Stimulated activated CD4-positive, alpha-beta T cell treated with anti-CD3 and anti-CD28 coated beads, Interleukin-4, amount 100 ng/mL, for 4 hours (primary cell): Measurements from ENCODE around the gene HSD17B10.
"Not testable (repeated sequence)": the region's sequence is repeated elsewhere in the genome, so short reads cannot be mapped to it uniquely, and the experiment has no call there.

ENCODE experiments used
- DNase-seq, 2 experiments: peaks; one replicate each; pipeline ENCODE4 v3.0.0-alpha.2; 2020

The HSD17B10 gene

DNA sequence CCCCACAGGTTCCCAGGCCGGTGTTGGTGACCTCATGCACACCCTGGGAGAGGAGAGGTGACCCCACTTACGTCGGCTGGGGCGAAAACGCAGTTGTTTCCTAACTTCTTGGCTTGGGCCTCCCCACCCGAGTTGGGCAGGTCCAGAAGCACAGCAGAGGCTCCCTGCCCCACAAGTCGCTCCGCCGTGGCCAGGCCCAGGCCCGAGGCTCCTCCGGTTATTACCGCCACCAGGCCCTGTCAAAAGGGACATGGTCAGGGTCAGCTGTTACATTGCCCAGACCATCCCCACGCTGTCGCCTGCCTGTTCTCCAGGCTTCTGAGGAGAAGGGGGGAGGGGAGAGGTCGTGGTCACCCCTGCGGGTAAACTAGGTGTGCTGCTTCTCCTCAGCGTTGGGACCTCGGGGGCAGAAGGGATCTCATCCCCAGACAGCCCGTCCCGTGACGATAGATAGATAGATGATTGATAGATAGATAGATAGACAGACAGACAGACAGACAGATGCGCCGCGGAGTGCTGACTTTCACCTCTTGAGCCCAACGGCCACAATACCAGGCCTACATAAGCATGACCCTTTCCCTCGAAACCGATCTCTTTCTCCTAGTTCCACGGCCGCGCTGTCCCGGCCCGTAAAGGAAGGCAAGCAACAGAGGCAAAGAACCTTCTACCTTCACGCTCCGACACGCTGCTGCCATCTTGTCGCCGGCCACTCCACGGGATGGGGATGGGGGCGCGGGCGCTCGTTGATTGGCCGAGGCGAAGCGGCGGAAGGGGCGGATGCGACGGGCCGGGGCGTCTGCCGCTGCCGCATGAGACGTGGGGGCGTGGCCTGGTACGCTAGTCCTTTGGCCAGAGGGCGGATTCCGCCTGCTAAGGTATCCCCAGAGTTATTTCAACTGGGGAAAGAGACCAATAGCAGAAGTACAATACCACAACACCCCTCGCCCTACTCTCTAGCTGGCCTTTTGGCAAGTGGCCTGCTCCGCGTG is at the start of gene HSD17B10:
TSS of gene HSD17B10 (minus strand) at position 720 of the 989 bp plus-strand sequence. CDS start at position 695, 25 bp downstream.
- DNase-seq = peak; percentile 82 to 83

DNA sequence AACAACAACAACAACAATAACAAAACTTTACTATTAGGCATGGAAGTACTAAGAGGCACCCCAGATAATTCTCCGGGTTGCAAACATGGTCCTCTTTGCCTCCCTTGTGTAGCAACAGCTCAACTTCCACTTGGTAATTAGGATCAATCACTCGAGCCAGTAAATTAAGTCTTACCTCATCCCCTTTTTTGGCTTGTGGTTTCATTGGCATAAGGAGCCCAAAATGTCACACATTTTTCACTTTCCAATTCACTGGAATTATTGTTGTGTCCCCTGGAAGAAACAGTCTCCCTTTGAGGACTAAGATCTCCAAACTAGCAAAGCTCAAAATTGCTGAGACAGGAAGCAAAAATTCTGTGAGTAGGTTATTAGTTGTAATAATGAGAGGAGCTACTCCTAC is 49.2 kb upstream of the HSD17B10 start:
- no peak for DNase-seq

DNA sequence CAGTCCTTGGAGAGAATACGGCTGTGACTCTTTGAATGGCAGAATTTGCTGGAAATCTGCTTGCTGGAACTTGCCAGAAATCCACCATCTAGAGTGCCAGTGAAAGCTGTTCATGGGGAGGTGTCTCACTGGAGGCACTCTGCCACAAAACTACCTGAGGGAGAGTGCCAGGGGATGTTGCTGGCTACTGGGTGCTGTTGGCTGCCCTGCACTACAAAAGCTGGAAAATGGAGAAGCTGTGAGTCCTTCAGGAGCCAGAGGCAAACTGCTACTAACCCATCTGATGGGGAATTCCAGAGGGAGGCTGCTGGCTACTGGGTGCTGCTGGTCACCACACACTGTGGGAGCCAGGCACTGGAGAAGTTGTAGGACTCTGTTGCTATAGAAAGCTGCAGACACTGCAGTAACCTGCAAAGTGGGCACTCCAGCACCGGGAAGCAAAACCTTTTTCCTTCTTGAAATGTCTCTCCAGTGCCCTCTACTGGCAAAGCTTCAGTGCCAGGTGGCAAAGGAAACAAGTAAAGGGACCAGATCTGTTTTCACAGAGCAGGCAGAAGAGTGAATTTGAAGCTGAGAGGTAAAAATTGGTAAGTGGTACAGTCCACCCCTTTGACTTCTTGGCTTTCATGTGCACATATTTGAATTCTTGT is 47.8 kb upstream of the HSD17B10 start:
- peak; percentile 6 to 26 for DNase-seq

DNA sequence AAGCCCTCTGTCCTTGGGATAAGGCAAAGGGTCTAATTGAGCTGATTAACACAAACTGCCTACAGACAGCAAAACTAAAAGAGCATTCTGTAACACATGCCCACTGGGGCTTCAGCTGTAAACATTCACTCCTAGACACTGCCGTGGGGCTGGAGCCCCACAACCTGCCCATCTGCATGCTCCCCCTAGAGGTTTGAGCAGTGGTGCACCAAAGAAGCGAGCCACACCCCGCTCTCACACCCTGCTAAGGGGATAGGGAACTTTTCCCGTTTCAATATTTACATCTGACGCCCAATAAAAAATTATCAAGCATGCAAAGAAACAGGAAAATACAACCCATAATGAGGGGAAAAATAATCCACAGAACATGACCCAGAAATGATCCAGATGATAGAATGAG is 46.9 kb upstream of the HSD17B10 start:
- no peak for DNase-seq

DNA sequence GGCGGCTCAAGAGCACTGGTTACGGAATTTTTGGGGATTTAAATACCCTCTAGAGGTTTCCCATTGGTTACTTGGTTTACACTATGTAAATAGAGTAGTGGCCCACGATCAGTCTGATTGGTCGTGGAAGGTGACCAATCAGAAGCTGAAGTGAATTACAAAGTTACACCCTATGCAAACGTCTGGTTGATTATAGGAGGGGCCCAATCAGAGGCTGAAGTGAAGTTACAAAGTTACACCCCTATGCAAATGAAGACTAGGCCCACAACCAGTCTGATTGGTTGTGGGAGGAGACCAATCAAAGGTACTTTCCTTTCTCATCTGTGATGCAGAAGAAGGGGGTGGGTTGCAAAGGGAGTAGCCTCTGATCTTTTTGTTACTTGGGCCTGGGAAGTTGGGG is 45.1 kb upstream of the HSD17B10 start:
- DNase-seq = no peak

- no peak for DNase-seq
These were observed 42.2 kb upstream of the HSD17B10 start for GRCh38 chrX:53476371-53476770.

- DNase-seq = no peak
These were observed 40.5 kb upstream of the HSD17B10 start for GRCh38 chrX:53474707-53475106.

DNA sequence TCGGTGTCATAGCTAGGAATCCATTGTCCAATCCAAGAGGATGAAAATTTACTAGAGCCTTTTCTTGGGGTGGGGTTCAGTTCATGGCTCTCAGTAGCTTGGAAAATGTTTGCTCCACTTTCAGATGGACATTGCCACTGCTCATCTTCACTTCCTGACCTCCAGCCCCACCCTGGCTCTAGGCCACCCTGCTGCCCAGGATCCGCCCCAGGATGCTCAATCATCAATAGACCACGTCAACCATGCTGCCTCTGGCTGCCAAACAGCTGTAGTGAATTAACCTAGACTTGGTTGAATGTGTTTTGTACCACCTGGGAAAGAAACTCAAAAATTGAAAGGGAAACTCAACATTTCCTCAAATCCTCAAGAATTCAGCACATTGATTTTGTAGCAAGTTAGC is 37.2 kb upstream of the HSD17B10 start:
- no peak for DNase-seq

DNA sequence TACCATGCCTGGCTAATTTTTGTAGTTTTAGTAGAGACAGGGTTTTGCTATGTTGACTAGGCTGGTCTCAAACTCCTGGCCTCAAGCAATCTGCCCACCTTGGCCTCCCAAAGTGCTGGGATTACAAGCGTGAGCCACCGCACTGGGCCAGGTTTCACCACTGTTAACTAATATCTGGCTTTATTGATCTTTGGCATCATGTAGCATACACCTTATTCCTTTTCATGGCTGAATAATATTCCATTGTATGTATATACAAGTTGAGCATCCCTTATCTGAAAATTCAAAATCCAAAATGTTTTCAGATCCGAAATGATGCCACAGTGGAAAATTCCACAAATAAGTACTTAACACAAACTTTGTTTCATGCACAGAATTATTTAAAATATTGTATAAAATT is 34.5 kb upstream of the HSD17B10 start:
- DNase-seq = not testable (repeated sequence)

GRCh38 chrX:53458082-53458481 is 23.9 kb upstream of the HSD17B10 start:
- DNase-seq = no peak

GRCh38 chrX:53456254-53456653 is 22.1 kb upstream of the HSD17B10 start:
- DNase-seq = no peak

- no peak for DNase-seq
These were observed 18.6 kb upstream of the HSD17B10 start for GRCh38 chrX:53452812-53453211.

DNA sequence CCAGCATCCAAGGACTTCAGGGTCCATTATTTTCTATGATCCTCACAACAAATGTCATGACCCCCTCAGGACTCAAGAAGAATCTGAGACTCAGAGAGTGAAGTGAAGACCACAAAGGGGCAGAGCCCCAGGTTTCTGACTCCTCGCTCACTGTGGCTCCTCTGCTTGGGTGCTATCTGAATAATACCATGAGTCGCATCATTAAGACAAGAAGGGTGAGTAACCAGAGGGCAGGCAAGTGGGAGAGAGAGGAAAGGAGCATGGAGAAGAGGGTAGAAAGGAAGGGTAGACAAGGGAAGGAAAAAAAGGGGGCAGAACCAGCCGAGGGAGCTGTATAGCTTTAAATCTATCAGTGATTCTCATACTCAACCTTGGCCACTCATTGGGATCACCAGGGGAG is 15.5 kb upstream of the HSD17B10 start:
- DNase-seq = no peak

- no peak for DNase-seq
These were observed 13.3 kb upstream of the HSD17B10 start for GRCh38 chrX:53447441-53447840.

GRCh38 chrX:53445977-53446376 is 11.8 kb upstream of the HSD17B10 start:
- peak; percentile 26 to 31 for DNase-seq

- DNase-seq = no peak
These were observed 8.1 kb upstream of the HSD17B10 start for GRCh38 chrX:53442322-53442631.

DNA sequence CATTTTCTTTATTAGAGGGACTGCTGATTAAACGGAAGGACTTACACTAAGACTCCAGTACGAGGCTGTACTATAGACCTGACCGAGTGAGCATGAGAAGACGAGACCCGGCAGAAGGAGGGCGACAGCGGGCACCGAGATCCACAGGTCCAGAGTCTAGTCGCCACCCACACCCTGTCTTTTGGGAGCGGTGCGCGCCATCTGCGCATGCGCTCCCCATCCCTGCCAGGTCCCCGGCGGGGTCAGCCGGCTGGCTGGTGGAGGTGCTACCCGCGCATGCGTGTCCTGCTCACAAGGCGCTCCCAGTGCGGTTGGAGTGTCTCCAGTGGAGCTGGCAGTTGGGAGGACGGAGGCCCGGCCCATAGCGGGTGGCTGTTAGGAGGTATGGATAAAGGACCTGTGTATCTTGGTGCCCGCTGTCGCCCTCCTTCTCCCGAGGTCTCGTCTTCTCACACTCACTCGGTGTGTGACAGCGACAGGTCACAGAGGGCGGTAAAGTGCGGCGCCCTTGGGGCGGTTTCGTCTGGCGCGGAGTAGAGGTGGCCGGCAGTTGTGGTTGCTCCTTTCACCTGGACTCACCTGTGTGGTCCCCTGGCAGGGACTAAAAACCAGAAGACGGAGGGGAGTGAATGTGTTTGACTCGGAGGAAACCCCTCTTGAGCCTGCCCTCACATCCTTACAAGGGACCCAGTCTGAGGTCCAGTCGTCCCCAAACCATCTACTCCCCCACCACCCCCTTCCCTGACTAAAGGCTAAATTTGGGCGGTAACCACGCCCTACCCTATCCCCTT is 7.6 kb upstream of the HSD17B10 start:
- DNase-seq = peak; percentile 69 to 73

GRCh38 chrX:53440621-53441517 is 6.7 kb upstream of the HSD17B10 start:
- DNase-seq = peak; percentile 2 to 23

GRCh38 chrX:53440101-53440500 is 5.9 kb upstream of the HSD17B10 start:
- DNase-seq = no peak

DNA sequence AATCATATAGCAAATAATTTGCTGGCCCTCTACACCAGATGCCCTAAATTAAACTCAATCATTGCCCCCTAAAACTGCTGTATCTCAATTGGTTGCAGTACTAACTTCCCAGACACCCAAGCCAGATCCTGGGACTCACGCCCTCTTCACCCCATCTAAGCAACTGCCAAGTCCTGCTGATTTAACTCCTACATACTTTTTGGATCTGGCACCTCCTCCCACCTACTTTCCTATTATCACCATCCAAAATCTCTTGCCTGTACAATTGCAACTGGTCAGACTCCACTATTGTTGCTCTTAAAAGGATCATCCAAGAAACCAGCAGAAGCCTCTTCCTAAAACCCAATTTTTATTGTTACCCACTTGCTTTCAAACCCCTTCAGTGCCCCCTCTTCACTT is 4.7 kb upstream of the HSD17B10 start:
- no peak for DNase-seq

DNA sequence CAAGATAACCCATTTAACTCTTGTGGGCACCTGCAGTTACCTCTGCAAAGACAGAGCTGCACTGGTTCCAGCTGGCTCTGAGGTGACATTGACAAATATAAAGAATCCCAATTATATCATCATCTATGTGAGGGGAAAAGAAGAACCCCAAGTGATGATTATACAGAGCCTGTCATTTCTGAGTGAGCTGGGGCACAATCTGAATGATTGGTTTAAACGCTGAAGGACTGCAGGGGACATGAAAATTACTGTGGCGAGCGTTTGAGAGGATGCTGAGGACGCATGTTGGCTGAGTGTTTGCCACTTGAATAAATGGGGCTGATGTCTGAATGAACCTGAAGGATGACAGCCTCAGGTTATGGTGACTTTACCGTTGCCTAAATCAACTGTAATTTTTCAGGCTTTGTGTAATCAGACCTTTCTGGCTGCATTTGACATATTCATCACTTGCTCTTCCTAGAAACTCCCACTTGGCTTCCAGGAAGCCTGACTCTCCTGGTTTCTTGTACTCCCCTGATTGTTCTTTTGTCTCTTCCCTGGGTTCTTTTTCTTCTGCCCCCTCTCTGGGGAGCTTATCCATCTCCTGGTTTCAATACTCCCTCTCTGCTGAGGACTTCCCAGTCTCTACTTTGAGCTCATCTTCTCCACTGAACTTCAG is 4.1 kb upstream of the HSD17B10 start:
- DNase-seq = no peak

- no peak for DNase-seq
These were observed 3.0 kb upstream of the HSD17B10 start for GRCh38 chrX:53437206-53437605.
